D721Med (cell line): ENCODE results near the gene ARMC6.

ENCODE experiments used
- DNase-seq: peaks from one replicate; pipeline ENCODE4 v3.0.0; 2011; ENCODE audit warnings: low spot score; ENCODE audit not compliant: insufficient read length
- FAIRE-seq: peaks from 2 replicates; lab custom pipeline; 2011; peaks lifted over from hg19 to GRCh38; lab: Jason Lieb, UNC
- TF ChIP-seq, protein P1 (sequence below): IDR thresholded peaks from 2 replicates; pipeline ENCODE4 v1.5.1; 2012; ENCODE audit warnings: mild to moderate bottlenecking, control low read depth; ENCODE audit not compliant: insufficient read depth; ENCODE audit errors: missing control alignments

ARMC6 gene

DNA sequence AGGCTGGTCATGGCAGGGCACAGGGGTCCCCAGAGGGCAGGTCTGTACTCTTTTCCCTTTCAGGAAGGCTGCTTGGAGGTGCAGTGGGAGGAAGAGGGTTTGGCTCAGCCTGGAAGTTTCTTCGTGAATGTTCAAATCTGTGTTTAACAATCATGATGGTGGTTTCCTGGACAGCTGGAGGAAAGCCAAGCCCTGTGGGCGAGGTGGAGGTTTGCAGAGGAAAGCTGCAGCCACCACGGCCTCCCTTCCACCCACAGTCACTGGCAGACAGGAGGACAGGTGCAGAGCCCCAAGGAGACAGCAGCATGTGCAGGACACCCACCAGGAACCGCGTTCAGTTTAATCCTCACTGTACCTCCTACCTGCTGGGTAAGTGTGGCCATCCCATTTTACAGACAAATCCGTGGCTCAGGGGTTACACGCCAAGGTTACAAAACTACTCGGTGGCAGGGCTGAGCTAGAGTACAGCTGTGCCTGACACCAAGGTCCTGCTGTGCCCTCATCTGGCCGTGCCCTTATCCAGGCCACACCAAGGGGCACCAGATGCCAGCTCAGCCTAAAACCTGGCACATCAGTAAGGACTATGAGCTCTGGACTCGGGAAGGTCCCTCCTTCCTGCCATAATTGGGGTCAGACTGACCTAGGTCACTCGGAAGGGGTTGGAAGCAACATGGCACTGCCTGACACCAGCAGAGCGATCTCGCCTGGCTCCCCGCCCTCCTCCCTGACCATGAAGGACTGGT, 34.2 kb upstream of the ARMC6 start:
- FAIRE-seq (no peak), DNase-seq (no peak)
- TF ChIP-seq, protein P1, sequence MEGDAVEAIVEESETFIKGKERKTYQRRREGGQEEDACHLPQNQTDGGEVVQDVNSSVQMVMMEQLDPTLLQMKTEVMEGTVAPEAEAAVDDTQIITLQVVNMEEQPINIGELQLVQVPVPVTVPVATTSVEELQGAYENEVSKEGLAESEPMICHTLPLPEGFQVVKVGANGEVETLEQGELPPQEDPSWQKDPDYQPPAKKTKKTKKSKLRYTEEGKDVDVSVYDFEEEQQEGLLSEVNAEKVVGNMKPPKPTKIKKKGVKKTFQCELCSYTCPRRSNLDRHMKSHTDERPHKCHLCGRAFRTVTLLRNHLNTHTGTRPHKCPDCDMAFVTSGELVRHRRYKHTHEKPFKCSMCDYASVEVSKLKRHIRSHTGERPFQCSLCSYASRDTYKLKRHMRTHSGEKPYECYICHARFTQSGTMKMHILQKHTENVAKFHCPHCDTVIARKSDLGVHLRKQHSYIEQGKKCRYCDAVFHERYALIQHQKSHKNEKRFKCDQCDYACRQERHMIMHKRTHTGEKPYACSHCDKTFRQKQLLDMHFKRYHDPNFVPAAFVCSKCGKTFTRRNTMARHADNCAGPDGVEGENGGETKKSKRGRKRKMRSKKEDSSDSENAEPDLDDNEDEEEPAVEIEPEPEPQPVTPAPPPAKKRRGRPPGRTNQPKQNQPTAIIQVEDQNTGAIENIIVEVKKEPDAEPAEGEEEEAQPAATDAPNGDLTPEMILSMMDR = no peak

DNA sequence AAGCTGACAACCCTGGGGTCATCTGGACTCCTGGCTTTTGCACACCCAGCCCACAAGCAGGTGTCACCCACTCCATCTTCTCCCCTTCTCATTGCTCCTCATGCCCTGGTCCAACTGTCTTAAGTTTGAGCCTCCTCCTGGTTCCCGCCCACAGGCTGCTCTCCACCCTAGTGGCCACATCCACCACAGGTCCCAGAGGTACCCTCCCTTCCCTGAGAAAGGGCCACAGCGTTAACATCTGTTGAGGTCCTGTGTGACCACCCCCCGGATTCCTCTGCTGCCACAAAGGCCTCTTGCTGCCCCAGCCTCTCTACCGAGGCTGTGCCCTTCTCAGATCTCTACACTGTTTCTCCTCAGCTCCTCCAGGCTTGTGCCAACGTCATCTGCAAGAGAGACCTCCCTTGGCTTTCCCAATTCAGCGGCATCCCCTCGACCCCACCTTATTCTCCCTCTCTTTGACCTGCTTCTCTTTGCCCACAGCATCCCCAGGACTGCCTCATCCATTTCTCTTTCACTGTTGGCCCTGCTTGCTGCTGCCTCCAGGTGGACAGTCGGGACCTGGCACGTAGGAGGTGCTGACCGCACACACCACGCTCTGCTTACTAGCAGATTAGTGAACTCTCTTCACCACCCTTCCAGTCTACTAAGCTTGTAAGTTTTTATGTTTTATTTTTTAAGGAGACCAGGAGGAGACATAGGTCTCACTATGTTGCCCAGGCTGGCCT, 33.3 kb upstream of the ARMC6 start:
- no peak for FAIRE-seq
- TF ChIP-seq, protein P1 = peak; percentile 11
- DNase-seq = no peak

DNA sequence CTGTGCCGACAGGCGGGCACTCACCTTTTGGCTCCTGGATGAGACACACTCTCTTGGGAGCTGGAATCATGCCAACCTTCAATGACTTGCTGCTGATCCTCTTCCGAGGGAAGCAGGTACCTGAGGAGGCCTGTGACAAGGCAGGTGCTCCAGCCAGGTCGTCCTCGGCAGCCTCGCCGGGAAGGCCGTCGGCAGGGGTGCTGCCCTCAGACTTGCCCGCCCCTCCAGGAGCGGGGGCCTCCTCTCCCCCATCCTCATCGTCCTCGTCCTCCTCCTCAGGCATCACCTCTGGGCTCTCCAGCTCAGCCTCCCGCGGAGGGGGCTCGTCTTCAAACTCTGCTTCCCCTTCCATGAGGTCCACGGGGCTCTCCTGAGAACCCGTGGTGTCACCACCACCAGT, 29.3 kb upstream of the ARMC6 start:
- DNase-seq = no peak

DNA sequence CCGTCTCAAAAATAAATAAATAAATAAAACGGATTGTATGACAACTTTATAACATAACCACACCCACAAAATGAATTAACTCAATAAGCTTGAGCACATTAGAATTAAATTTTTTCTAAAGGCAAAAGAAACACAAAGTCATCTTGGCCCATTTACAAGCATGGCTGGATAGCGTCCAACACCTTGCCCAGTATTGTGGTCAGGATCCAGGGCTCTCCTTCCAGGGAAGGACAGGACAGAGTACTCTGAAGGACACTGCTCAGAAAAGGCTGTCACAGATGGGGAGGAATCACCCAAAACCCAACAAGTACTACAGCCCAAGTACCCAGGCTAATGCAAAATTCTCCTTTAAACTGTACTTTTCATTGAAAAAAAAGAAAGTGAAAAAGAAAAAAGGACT, 27.2 kb upstream of the ARMC6 start:
- DNase-seq = no peak
- TF ChIP-seq, protein P1 = no peak
- no peak for FAIRE-seq

More for the DNA sequence above, 29.3 kb upstream of the ARMC6 start:
- no peak for FAIRE-seq
- TF ChIP-seq, protein P1 = no peak

DNA sequence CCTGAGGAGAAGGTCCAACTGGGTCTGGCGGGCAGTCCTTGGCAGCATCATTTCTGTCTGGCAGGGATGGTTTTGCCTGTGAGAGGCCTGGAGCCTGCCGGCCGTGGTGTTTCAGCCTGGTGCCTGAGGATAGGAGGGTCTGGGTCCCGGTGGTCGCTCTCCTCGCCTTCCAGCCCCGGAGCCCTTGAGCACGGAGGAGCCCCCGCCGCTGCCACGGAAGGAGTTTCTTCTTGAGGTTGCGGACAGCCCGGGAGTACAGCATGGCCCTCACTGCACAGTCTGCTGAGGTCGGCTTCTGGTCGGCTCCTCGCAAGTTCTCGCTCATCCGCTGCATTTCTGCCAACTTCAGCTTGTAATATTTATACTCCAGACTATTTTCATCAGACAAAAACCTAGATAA, 23.5 kb upstream of the ARMC6 start:
- DNase-seq = no peak
- no peak for FAIRE-seq
- TF ChIP-seq, protein P1 = no peak

DNA sequence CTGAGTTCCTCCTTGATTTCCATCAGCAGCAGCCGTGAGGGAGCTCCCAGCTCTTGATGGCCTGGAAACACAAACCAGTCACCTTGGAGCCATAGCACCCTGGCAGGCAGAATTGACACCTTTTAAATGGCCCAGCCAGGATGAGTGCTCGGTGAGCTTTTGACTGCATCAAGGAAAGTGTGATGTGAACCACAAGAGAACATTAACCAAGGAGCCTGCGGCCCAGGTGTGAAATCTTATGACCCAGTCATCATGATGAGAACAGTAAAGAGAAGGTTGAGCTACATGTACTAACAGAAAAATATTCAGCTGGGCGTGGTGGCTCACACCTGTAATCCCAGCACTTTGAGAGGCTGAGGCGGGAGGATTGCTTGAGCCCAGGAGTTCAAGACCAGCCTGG, 22.9 kb upstream of the ARMC6 start:
- FAIRE-seq = no peak
- DNase-seq = no peak
- TF ChIP-seq, protein P1 = no peak

DNA sequence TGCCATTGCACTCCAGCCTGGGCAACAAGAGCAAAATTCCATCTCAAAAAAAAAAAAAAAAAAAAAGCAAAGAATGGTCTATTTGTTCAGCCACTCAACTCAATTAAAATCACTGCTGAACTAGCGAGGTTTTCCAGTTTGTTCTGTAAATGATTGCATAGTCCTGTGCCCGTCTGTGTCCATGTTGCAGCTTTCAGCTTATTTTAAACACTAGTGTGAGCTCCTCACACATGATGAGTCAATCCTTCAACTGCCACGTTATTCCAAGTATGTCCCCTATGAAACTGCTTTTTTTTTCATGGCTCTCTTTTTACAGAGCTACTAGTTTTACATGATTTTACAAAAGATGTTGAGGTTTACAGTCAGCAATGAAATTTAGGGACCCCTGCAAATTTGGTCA, 12.3 kb upstream of the ARMC6 start:
- FAIRE-seq = no peak
- DNase-seq = no peak
- TF ChIP-seq, protein P1 = no peak
